Progenitor cell of endocrine pancreas (in vitro differentiated cells): ENCODE measurements around the gene MIR17HG. TPM values are rescaled to one million over a fixed set of nuclear protein-coding genes. Genes with fewer than 3 reads are reported as not detected.

ENCODE experiments used
- DNase-seq: peaks from one replicate; pipeline ENCODE4 v3.0.0; 2021; ENCODE audit warnings: low spot score; ENCODE audit not compliant: unreplicated experiment
- H3K27ac Mint-ChIP-seq: 2 replicates; pipeline ENCODE4 v1.8.0; 2021; ENCODE audit warnings: mild to moderate bottlenecking, moderate library complexity, mixed read lengths
- H3K27me3 Mint-ChIP-seq: 2 replicates; pipeline ENCODE4 v1.8.0; 2021; ENCODE audit warnings: mixed read lengths
- H3K36me3 Mint-ChIP-seq: 2 replicates; pipeline ENCODE4 v1.8.0; 2022; ENCODE audit warnings: mixed read lengths; ENCODE audit not compliant: insufficient read depth
- H3K4me1 Mint-ChIP-seq: 2 replicates; pipeline ENCODE4 v1.8.0; 2021; ENCODE audit warnings: low read depth, mixed read lengths
- H3K4me3 Mint-ChIP-seq: 2 replicates; pipeline ENCODE4 v1.8.0; 2021; ENCODE audit warnings: low read depth, mild to moderate bottlenecking, moderate library complexity, mixed read lengths
- H3K9me3 Mint-ChIP-seq: 2 replicates; pipeline ENCODE4 v1.8.0; 2021; ENCODE audit warnings: low read depth, mixed read lengths
- total RNA-seq: library from RNA; stranded (reverse); gene quantifications from 2 replicates; pipeline ENCODE4 v1.2.1, GENCODE V29; 2021
- TF ChIP-seq, protein P1 (sequence below): fragments of 200-600 bp; sonication (generic); IDR thresholded peaks from one replicate; pipeline ENCODE4 v1.5.0; 2021; ENCODE audit warnings: antibody characterized with exemption, mild to moderate bottlenecking; ENCODE audit not compliant: unreplicated experiment

MIR17HG gene
- total RNA-seq, 1 donor from 2014 or later, result 14.0 TPM

DNA sequence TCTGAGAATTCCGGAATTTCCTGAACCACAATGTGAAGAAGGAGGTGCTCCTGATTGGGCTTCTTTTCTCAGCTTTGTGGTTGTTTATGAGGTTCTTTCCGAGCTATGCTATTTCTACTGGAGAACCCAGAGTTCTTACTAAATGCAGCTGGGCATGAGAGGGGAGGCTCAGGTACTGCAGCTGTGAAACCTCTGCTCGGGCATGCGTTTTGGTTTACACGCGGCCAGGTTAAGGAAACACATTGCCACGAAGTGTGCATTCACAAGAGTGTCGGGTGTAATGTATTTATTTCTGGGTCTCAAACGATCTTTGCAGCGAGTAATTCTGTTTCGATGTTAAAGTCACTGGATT is 661 bp upstream of the MIR17HG start:
- Mint-ChIP-seq H3K4me3 (peak overlapping the region; percentile 94), H3K27me3 (peaks cover 8% of the 10 kb centered on the region), H3K27ac (peak overlapping the region; percentile 95), H3K36me3 (peaks cover 21% of the 10 kb centered on the region), H3K9me3 (no peaks in the 10 kb centered on the region), H3K4me1 (peaks cover 27% of the 10 kb centered on the region)
- TF ChIP-seq, protein P1, sequence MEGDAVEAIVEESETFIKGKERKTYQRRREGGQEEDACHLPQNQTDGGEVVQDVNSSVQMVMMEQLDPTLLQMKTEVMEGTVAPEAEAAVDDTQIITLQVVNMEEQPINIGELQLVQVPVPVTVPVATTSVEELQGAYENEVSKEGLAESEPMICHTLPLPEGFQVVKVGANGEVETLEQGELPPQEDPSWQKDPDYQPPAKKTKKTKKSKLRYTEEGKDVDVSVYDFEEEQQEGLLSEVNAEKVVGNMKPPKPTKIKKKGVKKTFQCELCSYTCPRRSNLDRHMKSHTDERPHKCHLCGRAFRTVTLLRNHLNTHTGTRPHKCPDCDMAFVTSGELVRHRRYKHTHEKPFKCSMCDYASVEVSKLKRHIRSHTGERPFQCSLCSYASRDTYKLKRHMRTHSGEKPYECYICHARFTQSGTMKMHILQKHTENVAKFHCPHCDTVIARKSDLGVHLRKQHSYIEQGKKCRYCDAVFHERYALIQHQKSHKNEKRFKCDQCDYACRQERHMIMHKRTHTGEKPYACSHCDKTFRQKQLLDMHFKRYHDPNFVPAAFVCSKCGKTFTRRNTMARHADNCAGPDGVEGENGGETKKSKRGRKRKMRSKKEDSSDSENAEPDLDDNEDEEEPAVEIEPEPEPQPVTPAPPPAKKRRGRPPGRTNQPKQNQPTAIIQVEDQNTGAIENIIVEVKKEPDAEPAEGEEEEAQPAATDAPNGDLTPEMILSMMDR, result no peak
- peak; percentile 11 for DNase-seq

DNA sequence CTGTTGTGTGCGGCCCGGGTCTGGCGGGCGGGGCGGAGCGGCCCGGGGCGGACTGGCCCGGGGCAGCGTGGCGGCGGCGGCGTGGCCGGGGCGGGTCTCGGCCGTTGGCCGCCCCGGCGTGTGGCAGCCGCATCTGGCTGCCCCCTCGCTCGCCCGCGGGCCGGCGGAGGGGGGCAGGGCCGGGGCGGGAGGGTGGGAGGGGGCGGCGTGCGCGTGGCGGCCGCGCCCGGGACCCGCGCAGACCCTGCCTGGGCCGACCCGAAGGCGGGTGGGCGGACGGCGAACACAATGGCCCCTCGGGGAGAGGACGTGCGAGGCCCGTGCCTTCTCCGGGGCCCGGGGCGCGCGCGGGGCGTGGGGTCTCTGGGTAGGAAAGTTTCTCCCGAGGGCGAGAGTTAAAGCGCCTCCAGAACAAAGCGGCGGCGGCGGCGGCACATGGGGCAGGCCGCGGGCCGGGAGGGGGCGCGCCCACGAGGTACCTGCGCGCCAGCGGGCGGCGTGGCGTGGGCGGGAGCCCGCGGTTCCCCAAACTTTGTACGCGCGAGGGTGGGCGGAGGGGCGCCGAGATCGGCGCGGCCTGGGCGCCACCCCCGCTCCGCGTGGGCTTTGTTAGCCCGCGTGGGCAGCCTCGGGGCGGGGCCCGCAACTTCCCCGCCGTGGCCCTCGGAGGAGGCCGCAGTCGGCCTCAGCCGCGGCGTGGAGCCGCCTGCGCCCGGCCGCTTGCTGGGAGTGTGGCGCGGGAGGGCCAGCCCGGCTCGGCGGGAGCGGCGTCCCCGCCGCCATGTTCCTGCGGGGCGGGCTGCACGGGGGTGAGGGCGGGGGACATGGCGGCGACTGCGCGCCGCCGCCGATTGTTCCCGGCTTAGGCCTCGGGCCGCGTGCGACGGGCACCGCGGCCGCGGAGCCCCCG is 764 bp downstream of the MIR17HG start:
- H3K4me3 Mint-ChIP-seq, result peak overlapping the region; percentile 63
- H3K36me3 Mint-ChIP-seq, result peaks cover 30% of the 10 kb centered on the region
- DNase-seq, result peak; percentile 37
- peaks cover 32% of the 10 kb centered on the region for H3K4me1 Mint-ChIP-seq
- H3K27ac Mint-ChIP-seq, result no peak overlapping the region
- no peaks in the 10 kb centered on the region for H3K9me3 Mint-ChIP-seq
- TF ChIP-seq, protein P1, result peak; percentile 17
- H3K27me3 Mint-ChIP-seq, result peaks cover 8% of the 10 kb centered on the region

DNA sequence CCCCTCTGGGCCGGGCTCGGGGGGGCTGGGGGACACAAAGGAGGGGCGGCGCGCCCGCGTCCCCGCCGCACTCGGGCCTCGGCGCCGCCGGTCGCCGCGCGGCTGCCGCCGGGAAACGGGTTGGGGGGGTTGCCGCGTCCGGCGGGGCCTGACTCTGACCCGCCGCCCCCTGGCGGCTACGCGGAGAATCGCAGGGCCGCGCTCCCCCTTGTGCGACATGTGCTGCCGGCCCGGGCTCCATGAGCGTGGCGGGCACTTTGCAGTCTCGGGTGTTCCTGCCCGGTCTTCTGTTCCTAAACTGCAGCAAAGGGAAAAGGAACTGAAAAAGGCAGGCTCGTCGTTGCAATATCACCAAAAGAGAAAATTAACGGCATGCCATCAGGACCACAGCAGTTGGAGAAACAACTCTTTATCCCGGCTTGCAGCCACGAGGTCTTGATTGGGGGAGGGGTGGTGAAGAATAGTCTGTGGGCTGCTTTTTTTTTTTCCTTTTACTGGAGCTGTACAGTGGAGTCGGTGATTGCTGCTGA is 1.5 kb downstream of the MIR17HG start:
- Mint-ChIP-seq H3K36me3 (peaks cover 35% of the 10 kb centered on the region), H3K27me3 (peaks cover 8% of the 10 kb centered on the region), H3K9me3 (no peaks in the 10 kb centered on the region), H3K4me1 (peaks cover 35% of the 10 kb centered on the region), H3K27ac (peak overlapping the region; percentile 98), H3K4me3 (peak overlapping the region; percentile 98)
- TF ChIP-seq, protein P1, result peak; percentile 95
- peak; percentile 95 for DNase-seq

DNA sequence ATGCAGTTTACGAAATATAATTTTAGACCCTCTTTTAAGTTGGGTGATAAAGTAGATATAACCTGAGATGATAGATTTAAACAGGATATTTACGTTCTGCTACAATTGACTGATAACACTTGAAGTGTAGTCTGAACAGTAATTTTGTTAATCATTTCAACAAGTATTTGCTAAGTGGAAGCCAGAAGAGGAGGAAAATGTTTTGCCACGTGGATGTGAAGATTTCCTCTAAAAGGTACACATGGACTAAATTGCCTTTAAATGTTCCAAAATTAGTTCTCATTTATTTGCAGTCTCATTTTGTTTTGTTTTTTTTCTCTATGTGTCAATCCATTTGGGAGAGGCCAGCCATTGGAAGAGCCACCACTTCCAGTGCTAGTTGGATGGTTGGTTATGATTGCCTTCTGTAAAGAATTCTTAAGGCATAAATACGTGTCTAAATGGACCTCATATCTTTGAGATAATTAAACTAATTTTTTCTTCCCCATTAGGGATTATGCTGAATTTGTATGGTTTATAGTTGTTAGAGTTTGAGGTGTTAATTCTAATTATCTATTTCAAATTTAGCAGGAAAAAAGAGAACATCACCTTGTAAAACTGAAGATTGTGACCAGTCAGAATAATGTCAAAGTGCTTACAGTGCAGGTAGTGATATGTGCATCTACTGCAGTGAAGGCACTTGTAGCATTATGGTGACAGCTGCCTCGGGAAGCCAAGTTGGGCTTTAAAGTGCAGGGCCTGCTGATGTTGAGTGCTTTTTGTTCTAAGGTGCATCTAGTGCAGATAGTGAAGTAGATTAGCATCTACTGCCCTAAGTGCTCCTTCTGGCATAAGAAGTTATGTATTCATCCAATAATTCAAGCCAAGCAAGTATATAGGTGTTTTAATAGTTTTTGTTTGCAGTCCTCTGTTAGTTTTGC is 2.8 kb downstream of the MIR17HG start:
- DNase-seq, result no peak
- Mint-ChIP-seq H3K27ac (peak overlapping the region; percentile 64), H3K4me3 (peak overlapping the region; percentile 98), H3K27me3 (peaks cover 8% of the 10 kb centered on the region), H3K9me3 (no peaks in the 10 kb centered on the region), H3K4me1 (peaks cover 40% of the 10 kb centered on the region), H3K36me3 (peaks cover 43% of the 10 kb centered on the region)
- TF ChIP-seq, protein P1, result no peak

DNA sequence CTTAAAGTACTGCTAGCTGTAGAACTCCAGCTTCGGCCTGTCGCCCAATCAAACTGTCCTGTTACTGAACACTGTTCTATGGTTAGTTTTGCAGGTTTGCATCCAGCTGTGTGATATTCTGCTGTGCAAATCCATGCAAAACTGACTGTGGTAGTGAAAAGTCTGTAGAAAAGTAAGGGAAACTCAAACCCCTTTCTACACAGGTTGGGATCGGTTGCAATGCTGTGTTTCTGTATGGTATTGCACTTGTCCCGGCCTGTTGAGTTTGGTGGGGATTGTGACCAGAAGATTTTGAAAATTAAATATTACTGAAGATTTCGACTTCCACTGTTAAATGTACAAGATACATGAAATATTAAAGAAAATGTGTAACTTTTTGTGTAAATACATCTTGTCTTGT is 3.6 kb downstream of the MIR17HG start:
- Mint-ChIP-seq H3K36me3 (peaks cover 50% of the 10 kb centered on the region), H3K27me3 (peaks cover 1% of the 10 kb centered on the region), H3K4me1 (peaks cover 48% of the 10 kb centered on the region), H3K9me3 (no peaks in the 10 kb centered on the region), H3K4me3 (peak overlapping the region; percentile 98), H3K27ac (no peak overlapping the region)
- TF ChIP-seq, protein P1, result no peak
- DNase-seq, result no peak
